Brain microvascular endothelial cell (primary cell): ENCODE measurements around the gene TEAD4.

Source experiments
- DNase-seq: peaks from one replicate; pipeline ENCODE4 v3.0.0-alpha.2; 2020
- H3K27ac ChIP-seq: fragments of 250-450 bp; sonication (Bioruptor Pico); 2 replicates; pipeline ENCODE4 v1.5.1; 2020; ENCODE audit warnings: mild to moderate bottlenecking, moderate library complexity
- H3K27me3 ChIP-seq: fragments of 250-450 bp; sonication (Bioruptor Pico); replicated peaks from 2 replicates; pipeline ENCODE4 v1.5.1; 2020; ENCODE audit warnings: mild to moderate bottlenecking
- H3K36me3 ChIP-seq: fragments of 250-450 bp; sonication (Bioruptor Pico); replicated peaks from 2 replicates; pipeline ENCODE4 v1.5.1; 2020; ENCODE audit warnings: mild to moderate bottlenecking
- H3K4me3 ChIP-seq: 2 replicates; pipeline ENCODE4 v1.5.1; 2011; ENCODE audit warnings: low read depth, mild to moderate bottlenecking, control low read depth, low read length, moderate library complexity
- in situ Hi-C: cut with HindIII; loops from 2 replicates; pipeline ENCODE4 v1.10.0; 2017; ENCODE audit warnings: low sequenced_read_pairs, low pct_ligation_motif_present
- TF ChIP-seq, protein P1 (sequence below): IDR thresholded peaks from 2 replicates; pipeline ENCODE4 v1.5.1; 2011; ENCODE audit warnings: low read depth, mild to moderate bottlenecking, moderate library complexity, low read length, control low read depth, inconsistent platforms; ENCODE audit errors: missing control alignments

The TEAD4 gene

DNA sequence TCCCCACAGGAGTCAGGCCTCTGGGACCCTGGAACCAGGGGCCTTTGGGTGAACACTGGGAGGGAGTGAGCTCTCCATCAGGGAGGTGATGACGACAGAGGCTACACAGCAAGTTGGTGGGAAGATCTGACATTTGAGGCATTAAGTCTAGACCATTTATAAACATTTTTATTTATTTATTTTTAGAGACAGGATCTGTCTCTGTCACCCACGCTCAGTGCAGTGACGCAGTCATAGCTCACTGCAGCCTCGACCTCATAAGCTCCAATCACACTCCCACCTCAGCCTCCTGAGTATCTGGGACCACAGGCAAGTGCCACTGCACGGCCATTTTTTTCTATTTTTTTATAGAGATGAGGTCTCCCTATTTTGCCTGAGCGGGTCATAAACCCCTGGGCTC lies 53.6 kb downstream of the TEAD4 start:
- TF ChIP-seq, protein P1, sequence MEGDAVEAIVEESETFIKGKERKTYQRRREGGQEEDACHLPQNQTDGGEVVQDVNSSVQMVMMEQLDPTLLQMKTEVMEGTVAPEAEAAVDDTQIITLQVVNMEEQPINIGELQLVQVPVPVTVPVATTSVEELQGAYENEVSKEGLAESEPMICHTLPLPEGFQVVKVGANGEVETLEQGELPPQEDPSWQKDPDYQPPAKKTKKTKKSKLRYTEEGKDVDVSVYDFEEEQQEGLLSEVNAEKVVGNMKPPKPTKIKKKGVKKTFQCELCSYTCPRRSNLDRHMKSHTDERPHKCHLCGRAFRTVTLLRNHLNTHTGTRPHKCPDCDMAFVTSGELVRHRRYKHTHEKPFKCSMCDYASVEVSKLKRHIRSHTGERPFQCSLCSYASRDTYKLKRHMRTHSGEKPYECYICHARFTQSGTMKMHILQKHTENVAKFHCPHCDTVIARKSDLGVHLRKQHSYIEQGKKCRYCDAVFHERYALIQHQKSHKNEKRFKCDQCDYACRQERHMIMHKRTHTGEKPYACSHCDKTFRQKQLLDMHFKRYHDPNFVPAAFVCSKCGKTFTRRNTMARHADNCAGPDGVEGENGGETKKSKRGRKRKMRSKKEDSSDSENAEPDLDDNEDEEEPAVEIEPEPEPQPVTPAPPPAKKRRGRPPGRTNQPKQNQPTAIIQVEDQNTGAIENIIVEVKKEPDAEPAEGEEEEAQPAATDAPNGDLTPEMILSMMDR: no peak
- Histone ChIP-seq H3K27ac (peak overlapping the region; percentile 55), H3K27me3 (no peaks in the 10 kb centered on the region), H3K36me3 (no peaks in the 10 kb centered on the region), H3K4me3 (no peak overlapping the region)
- in situ Hi-C loops: no loop called here
- peak; percentile 67 for DNase-seq

GRCh38 chr12:3014641-3015040 lies 55.4 kb downstream of the TEAD4 start:
- DNase-seq: peak; percentile 37
- Histone ChIP-seq H3K36me3 (no peaks in the 10 kb centered on the region), H3K27me3 (no peaks in the 10 kb centered on the region)

DNA sequence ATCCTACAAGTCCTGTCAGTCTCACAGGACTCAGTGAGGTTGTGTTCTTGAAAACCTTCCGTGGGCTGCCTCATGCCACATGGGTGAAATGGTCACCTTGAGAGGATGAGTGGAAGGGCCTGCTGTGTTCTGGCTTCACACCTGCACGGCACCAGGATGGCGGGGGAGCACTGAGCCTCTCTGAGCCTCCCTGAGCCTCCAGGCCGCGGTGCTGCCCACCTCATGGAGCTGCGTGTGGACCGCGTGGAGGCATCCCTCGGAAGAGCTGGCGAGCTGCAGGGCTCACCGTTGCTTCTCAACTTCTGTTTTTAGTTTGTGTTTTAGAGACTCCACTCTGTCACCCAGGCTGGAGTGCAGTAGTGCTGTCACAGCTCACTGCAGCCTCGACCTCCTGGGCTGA lies 56.2 kb downstream of the TEAD4 start:
- H3K27me3 ChIP-seq: no peaks in the 10 kb centered on the region
- H3K27ac ChIP-seq: no peak overlapping the region
- no peaks in the 10 kb centered on the region for H3K36me3 ChIP-seq
- no peak overlapping the region for H3K4me3 ChIP-seq
- TF ChIP-seq, protein P1: no peak
- DNase-seq: no peak
- in situ Hi-C loops: no loop called here

More at GRCh38 chr12:3014641-3015040, 55.4 kb downstream of the TEAD4 start:
- in situ Hi-C loops: no loop called here
- no peak overlapping the region for H3K27ac ChIP-seq
- no peak overlapping the region for H3K4me3 ChIP-seq
- TF ChIP-seq, protein P1: no peak

DNA sequence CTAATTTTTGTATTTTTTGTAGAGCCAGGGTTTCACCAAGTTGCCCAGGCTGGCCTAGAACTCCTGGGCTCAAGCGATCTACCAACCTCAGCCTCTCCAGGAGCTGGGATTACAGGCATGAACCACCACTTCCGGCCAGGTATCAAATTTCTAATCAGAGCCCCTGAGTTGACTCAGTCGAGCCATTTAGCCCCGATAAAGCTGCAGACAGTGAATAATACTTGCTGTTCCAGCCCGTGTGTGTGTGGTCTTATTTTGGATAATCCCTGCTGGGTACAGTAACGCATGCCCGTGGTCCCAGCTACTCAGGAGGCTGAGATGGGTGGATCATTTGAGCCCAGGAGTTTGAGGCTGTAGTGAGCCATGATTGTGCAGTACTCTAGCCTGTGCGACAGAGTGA lies 57.0 kb downstream of the TEAD4 start:
- TF ChIP-seq, protein P1: no peak
- DNase-seq: no peak
- H3K36me3 ChIP-seq: peaks cover 5% of the 10 kb centered on the region
- no peaks in the 10 kb centered on the region for H3K27me3 ChIP-seq
- in situ Hi-C loops: no loop called here
- no peak overlapping the region for H3K4me3 ChIP-seq
- H3K27ac ChIP-seq: no peak overlapping the region

- in situ Hi-C loops: no loop called here
- DNase-seq: no peak
- Histone ChIP-seq H3K27me3 (no peaks in the 10 kb centered on the region), H3K4me3 (no peak overlapping the region), H3K27ac (no peak overlapping the region), H3K36me3 (peaks cover 14% of the 10 kb centered on the region)
- TF ChIP-seq, protein P1: no peak
Observed at GRCh38 chr12:3017281-3017680, 58.1 kb downstream of the TEAD4 start.

DNA sequence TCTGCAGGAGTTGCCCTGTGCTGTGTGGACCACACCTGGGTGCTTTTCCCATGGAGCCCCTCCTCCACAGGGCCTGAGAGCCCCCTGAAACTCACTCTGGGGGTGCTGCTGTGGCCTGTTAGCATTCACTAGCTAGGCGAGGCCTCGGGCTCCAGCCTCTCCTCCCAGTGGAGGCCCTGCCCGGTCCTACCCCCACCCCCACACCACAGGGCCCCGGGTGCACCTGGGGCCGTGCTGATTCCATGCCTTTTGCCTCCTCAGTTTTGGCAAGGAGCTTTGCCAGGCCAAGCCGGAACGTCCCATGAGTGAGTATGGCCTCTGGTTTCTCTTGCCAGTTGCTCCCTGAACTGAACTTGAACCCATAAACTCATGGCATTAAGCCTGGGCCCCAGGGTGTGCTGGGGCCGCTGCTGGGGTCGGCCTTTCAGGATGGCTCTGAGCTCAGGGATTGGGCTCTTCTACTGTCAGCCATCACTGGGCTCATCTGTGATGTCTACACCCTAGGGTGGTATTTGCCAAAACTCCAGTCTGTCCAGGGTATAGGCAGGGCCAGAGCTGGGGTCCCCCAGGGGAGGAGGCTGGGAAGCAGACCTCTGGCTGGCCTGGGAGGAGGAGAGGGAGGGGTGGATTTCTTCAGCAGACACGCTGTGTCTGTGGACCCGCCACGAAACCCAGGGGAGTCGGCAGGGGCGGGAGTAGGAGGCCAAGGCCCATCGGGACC lies 59.2 kb downstream of the TEAD4 start:
- DNase-seq: no peak
- Histone ChIP-seq H3K27ac (no peak overlapping the region), H3K4me3 (no peak overlapping the region), H3K27me3 (no peaks in the 10 kb centered on the region), H3K36me3 (peaks cover 19% of the 10 kb centered on the region)
- in situ Hi-C loops: no loop called here
- TF ChIP-seq, protein P1: no peak
